NB4 (cell line): ENCODE data around the gene ARHGAP4.

Experiments used
- POLR2A ChIP-seq: IDR thresholded peaks from 2 replicates; pipeline ENCODE4 v1.6.1; 2011; ENCODE audit warnings: mild to moderate bottlenecking; ENCODE audit not compliant: insufficient read length; ENCODE audit errors: extremely low read depth
- TF ChIP-seq, protein P1 (sequence below): IDR thresholded peaks from 2 replicates; pipeline ENCODE4 v1.6.1; 2011; ENCODE audit warnings: low read depth, low read length
- TF ChIP-seq, protein P2 (sequence below): IDR thresholded peaks from one replicate; pipeline ENCODE4 v1.5.1; 2012; ENCODE audit warnings: low read depth, low read length

DNA sequence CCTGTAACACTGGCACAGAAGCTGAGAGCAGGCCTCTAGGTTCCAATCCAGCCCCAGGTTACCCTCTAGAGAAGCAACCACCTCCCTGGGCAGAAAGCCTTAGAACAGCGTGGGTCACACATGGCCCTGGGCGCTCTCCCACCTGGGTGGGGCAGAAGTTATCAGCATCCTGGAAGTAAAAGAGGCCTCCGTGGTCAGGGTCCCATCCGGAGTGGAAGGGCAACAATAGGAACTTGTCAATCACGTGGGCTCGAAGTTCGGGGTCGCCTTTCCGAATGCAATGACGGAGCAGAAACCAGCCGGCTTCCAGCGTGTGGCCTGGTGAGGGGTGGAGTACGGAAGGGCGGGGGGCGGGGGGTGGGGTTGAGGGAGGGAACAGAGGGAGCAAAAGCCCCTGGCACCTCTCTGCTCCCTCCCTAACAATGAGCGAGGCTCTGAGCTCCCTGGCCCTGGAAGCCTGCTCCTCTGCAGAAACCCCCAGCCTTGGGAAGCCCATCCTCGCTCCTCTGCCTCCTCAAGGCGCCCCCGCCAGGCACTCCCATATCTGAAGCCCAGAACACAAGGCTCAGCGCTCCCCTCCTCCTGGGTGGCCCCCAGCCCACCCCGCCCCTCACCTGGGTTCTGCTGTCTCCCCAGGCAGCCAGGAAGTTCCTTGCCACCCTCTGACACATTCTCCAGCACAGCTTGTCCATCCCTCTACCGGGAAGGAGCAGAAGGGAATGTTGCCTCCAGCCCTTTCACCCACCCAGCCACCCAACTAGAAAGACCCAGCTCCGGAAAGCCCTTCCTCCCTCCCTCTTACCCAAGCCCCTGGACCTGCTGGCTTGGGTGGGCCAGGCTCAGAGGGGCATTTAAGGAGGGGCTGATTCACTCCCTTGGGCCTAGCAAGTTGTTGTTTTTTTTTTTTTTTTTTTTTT, 15.5 kb upstream of the ARHGAP4 start:
- TF ChIP-seq, protein P1, sequence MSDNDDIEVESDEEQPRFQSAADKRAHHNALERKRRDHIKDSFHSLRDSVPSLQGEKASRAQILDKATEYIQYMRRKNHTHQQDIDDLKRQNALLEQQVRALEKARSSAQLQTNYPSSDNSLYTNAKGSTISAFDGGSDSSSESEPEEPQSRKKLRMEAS, result no peak
- TF ChIP-seq, protein P2, sequence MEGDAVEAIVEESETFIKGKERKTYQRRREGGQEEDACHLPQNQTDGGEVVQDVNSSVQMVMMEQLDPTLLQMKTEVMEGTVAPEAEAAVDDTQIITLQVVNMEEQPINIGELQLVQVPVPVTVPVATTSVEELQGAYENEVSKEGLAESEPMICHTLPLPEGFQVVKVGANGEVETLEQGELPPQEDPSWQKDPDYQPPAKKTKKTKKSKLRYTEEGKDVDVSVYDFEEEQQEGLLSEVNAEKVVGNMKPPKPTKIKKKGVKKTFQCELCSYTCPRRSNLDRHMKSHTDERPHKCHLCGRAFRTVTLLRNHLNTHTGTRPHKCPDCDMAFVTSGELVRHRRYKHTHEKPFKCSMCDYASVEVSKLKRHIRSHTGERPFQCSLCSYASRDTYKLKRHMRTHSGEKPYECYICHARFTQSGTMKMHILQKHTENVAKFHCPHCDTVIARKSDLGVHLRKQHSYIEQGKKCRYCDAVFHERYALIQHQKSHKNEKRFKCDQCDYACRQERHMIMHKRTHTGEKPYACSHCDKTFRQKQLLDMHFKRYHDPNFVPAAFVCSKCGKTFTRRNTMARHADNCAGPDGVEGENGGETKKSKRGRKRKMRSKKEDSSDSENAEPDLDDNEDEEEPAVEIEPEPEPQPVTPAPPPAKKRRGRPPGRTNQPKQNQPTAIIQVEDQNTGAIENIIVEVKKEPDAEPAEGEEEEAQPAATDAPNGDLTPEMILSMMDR, result no peak
- no peak for TF ChIP-seq POLR2A
